Measurements from ENCODE around the gene NRCAM.

NRCAM gene

GRCh38 chr7:108120196-108120595 is 336.0 kb downstream of the NRCAM start:
- no peak for DNase-seq

GRCh38 chr7:108118959-108119358 is 337.3 kb downstream of the NRCAM start:
- DNase-seq: no peak

GRCh38 chr7:108114117-108114841 is 342.0 kb downstream of the NRCAM start:
- peak; percentile 27 to 58 (median 58) for DNase-seq

GRCh38 chr7:108112683-108113082 is 343.6 kb downstream of the NRCAM start:
- no peak for DNase-seq

GRCh38 chr7:108109221-108109908 is 346.9 kb downstream of the NRCAM start:
- DNase-seq: peak; percentile 13 to 64 (median 28)

- no peak for DNase-seq
Measured at GRCh38 chr7:108108131-108108530, 348.1 kb downstream of the NRCAM start.

- DNase-seq: no peak
Measured at GRCh38 chr7:108104324-108104723, 351.9 kb downstream of the NRCAM start.

DNA sequence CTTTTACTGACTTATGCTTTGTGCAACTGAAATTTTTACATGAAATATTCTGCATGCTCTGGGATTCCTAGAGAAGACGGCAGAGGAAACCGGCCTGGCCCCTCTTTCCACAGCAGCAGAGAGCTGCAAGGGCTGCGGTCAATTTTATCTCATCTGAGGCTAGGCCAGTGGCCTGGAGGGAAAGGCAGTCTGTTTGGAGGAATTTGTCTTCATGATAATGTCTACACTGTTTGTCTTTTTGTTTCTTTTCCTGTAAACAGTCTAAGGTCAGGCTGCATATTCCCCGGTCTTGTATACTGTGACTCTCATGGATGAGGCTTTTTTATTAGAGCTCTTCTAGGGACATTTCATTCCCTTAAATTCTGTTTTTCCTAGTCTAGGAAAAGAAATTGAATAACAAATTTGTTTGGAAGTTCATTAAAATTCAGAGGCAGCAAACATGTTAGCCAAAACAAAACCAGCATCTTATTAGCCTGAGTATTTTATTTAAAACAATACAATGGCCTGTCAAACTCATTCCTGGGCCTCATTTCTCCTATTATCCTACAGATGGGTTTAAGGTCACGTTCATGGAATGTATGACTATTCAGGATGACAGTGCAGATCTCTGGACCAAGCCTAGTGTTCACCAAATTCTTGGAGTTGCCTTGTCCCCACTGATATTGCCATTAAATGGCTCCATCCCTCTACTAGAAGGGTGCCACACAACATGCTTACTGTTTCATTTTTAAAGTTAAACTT is 352.5 kb downstream of the NRCAM start:
- no peak for DNase-seq

GRCh38 chr7:108102671-108103312 is 353.4 kb downstream of the NRCAM start:
- DNase-seq: no peak

DNA sequence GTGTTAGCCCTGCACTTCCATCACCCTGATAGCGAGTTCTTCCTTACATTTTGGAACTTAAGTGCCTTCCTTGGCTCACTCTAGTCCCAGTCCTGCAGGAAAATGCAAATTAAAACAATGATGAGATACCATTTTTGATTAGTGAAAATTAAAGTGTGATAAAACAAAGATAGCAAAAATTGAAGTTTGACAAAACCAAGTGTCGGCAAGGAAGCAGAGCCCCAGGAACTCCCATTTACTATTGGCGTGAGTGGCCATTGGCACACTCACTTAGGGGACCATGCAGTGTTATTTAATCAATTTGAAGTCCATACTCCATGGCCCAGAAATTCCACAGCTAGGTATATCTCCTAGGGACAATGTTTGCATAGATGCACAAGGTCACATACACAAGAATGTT is 354.5 kb downstream of the NRCAM start:
- no peak for DNase-seq

GRCh38 chr7:108099713-108100112 is 356.5 kb downstream of the NRCAM start:
- DNase-seq: no peak

GRCh38 chr7:108097703-108098102 is 358.5 kb downstream of the NRCAM start:
- DNase-seq: no peak
